ES-I3 (cell line): ENCODE data around the gene DDX27.

Experiments used
- H3K36me3 ChIP-seq: 2 replicates; pipeline ENCODE4 v1.6.1; 2013; ENCODE audit warnings: mild to moderate bottlenecking, low read length, control low read depth, moderate library complexity; ENCODE audit not compliant: insufficient read depth
- H3K4me1 ChIP-seq: 2 replicates; pipeline ENCODE4 v1.6.1; 2013; ENCODE audit warnings: mild to moderate bottlenecking, control low read depth, low read length; ENCODE audit not compliant: insufficient read depth
- H3K9ac ChIP-seq: 2 replicates; pipeline ENCODE4 v1.6.1; 2013; ENCODE audit warnings: low read depth, mild to moderate bottlenecking, low read length, moderate library complexity
- H3K9me3 ChIP-seq: 2 replicates; pipeline ENCODE4 v1.6.1; 2013; ENCODE audit warnings: mild to moderate bottlenecking, low read length, moderate library complexity; ENCODE audit not compliant: control insufficient read depth, insufficient read depth

Gene DDX27

DNA sequence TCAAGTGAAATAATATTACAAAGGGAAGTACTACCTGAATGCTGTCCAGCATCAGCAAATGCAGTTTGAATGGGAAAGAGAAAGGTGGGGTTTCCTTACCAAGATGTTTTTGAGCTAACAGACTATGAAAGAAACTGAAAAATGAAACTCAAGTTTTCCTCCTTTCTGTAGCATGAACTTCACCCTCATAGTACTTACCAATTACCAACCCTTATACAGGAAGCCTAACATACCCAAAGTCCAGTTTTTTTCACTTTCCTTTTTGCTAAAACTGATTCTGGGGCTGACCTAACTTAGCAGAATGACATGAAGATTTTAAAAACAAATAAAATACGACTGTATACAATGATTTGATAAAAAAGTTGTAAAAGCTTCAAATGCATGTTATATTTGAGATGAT is 53.4 kb downstream of the DDX27 start:
- H3K4me1 ChIP-seq: no peaks in the 10 kb centered on the region
- H3K9ac ChIP-seq: no peak overlapping the region
- no peaks in the 10 kb centered on the region for H3K9me3 ChIP-seq
- peaks cover 18% of the 10 kb centered on the region for H3K36me3 ChIP-seq

DNA sequence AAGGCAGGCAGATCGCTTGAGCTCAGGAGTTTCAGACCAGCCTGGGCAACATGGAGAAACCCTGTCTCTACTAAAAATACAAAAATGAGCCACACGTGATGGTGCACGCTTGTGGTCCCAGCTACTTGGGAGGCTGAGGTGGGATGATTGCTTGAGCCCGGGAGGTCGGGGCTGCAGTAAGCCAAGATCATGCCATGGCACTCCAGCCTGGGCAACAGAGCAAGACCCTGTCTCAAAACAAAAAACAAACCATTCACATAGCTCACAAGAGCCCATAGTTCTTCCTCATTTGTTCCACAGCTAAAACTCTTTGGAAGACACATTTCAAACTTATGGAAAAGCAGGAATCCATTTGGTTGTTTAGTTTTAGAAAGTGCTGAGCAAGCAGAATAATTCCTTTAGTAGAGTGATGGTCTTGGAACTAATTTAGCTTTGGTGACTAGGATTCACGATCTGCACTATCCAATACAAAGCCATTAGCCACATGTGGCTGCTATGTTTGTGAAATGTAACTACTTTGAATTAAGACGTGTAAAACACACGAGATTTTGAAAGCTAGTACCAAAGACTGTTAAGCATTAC is 54.6 kb downstream of the DDX27 start:
- H3K36me3 ChIP-seq: peaks cover 17% of the 10 kb centered on the region
- no peaks in the 10 kb centered on the region for H3K9me3 ChIP-seq
- H3K4me1 ChIP-seq: no peaks in the 10 kb centered on the region
- H3K9ac ChIP-seq: no peak overlapping the region

DNA sequence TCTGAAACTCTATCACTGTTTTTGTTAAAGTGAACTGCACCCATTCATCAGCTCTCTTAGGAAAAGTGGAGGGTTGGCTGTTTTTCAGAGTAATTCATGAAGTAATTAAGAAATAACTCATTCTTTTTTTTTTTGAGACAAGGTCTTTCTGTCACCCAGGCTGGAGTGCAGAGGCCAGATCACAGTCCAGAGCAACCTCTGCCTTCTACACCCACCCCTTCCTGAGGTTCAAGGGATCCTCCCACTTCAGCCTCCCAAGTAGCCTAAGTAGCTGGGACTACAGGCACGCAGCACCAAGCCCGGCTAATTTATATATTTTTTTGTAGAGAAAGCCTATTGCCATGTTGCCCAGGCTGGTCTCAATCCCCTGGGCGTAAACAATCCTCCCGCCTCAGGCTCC is 56.0 kb downstream of the DDX27 start:
- peaks cover 26% of the 10 kb centered on the region for H3K36me3 ChIP-seq
- H3K9ac ChIP-seq: no peak overlapping the region

DNA sequence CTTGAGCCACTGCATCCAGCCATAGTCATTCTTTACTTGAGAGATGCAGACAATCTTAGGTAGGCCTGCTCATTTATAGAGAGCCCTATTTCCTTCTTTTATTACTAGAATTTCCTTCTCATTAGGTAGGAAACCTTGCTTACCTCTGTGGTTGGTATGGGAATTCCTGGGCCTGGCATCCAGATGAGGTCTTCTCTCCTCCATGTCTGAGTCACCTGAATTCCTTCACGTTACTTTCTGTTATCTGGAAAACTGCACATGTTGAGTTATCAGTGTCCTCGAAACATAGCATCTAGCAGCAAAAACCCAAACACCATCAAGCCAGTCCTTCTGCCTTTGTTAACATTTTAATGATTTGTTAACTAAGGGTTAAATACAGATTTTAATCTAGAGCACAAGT is 56.4 kb downstream of the DDX27 start:
- Histone ChIP-seq H3K36me3 (peaks cover 26% of the 10 kb centered on the region), H3K4me1 (no peaks in the 10 kb centered on the region), H3K9ac (no peak overlapping the region)

More for the DNA sequence above, 56.0 kb downstream of the DDX27 start:
- peaks cover 3% of the 10 kb centered on the region; the same call in 1 of the 2 replicates for H3K9me3 ChIP-seq
- no peaks in the 10 kb centered on the region for H3K4me1 ChIP-seq

DNA sequence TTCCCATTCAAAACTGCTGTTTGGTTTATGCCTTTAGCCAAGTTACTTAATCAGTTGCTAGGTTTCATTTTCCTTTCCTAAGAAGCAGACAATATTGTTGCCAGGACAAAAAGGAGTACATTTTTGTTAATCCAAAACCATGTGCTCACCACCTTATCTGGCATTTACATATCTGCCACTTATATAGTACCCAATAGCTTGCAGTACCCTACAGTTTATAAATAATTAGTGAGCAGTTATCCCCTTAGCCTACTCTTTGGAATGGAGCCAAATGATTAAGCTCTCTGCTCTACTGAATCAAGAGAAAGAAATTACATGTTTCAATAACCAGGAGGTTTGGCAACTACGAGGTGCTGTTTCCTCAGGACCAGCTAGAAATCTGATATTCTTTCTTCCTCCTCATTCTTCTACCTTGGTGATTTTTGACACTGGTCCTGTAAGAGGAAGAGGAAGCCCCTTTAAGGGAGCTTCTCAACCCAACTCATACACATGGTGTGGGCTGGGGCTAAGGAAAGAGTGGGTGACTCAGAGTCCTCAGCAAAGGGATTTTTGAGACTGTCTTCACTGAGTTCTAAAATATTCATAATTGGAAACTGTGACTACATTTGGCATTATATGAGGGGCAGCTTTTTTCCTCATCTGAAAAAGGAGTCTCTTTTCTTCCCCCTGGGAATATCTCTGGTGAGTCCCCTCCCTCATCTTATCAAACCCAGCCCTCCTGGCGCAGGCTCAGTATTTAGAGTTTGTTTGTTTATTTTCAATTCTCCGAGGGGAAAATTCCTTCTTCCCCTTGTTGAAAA is 57.1 kb downstream of the DDX27 start:
- Histone ChIP-seq H3K4me1 (no peaks in the 10 kb centered on the region), H3K36me3 (peaks cover 27% of the 10 kb centered on the region), H3K9me3 (peaks cover 3% of the 10 kb centered on the region; the same call in 1 of the 2 replicates), H3K9ac (peak overlapping the region; percentile 95; the same call in 1 of the 2 replicates)

More for the DNA sequence above, 56.4 kb downstream of the DDX27 start:
- H3K9me3 ChIP-seq: peaks cover 3% of the 10 kb centered on the region; the same call in 1 of the 2 replicates

DNA sequence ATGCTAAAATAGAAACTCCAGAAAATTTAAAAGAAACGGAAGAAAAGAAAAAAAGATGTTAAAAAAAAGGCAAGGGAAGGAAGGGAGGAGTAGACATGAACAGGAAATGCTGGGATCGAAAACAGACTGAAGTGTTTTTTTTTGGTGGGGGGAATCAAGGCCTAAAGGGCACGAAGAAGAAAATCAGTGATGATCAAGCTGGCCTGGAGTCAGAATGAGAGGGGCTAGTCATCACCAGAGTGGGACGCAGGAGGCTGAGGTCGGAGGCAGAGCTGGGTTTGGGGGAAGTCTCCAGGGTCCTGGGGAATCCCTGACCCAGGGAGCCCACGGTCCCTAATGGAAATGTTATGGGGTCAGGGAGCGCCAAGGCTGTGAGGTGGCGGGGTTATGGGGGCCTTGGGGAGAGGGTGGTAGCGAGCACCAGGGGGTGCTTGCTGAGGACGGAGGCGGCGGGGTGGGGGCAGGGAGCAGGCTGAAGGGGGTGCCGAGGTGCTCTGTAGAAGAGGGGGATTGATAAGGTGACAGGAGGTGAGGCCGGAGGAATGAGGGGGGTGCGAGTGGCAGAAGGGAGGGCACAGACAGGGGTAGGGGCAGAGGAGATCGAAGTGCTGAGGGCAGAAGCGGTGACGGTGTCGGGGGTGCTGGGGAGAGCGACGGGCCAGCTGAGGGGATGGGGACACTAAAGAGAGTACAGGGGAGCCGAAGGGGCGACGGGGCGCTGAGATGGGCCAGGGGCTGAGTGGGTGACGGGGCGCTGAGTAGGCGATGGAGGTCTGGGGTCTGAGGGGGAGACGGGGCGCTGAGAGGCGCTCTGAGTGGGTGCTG is 58.0 kb downstream of the DDX27 start:
- Histone ChIP-seq H3K9ac (peak overlapping the region; percentile 95), H3K4me1 (peaks cover under 1% of the 10 kb centered on the region; the same call in 1 of the 2 replicates), H3K9me3 (peaks cover 3% of the 10 kb centered on the region; the same call in 1 of the 2 replicates), H3K36me3 (peaks cover 35% of the 10 kb centered on the region)

DNA sequence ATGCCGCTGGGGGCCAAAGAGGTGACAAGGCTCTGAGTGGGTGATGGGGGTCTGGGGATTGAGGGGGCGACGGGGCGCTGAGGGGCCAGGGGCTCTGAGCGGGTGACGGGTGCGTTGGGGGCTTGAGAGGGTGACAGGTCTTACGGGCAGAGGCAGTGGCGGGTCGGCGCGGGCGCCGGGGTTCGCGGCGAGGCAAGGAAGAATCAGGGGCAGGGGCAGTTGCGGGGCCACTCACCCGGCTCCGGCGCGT is 58.5 kb downstream of the DDX27 start:
- Histone ChIP-seq H3K9ac (peak overlapping the region; percentile 95; the same call in 1 of the 2 replicates), H3K9me3 (peaks cover 3% of the 10 kb centered on the region; the same call in 1 of the 2 replicates), H3K36me3 (peaks cover 41% of the 10 kb centered on the region), H3K4me1 (peaks cover 4% of the 10 kb centered on the region; the same call in 1 of the 2 replicates)

DNA sequence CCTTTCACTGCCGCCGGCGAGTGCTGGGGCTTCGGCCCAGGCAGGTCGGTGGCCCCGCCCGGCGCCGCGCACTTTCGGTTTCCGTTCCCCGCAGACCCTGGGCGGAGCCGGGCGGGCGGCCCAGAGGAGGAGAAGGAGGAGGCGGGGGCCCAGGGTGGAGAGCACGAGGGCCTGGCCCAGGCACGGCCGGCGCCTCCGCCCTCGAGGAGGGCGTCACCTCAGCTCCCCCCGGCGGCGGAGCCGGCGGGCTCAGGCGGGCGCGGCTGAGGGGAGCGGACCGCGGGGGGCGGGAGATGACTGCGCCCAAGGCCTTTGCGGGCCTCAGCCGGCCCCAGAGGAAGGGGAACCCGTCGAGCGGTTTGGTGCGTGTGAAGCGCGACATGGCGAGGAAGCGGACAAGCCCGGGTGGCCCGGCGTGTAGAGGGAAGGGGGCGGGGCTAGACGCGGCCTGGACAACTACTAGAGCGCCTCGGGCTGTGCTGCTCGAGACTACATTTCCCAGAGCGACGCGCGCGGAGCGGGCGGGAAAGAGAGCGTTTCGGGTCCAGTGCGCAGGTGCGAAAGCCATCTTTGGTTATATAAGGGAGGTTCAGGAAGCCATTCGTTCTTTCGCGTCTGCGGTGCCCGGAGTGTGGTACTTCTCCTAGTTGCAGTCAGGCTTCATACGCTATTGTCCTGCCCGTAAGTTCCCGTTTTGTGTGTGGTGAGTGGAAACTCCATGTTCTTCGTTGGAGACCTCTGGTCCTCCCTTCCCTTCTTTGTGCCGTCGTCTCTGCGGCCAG is 59.0 kb downstream of the DDX27 start, which contains the start of gene ZNFX1:
TSS of gene ZNFX1 (minus strand) at position 22 of the 782 bp plus-strand sequence. CDS start 2,218 bp downstream, outside the sequence.
- peak within 1 kb of the TSS; percentile 95 for H3K9ac ChIP-seq
- peaks cover 46% of the 10 kb centered on the region for H3K36me3 ChIP-seq
- H3K4me1 ChIP-seq: peaks cover 4% of the 10 kb centered on the region; the same call in 1 of the 2 replicates
- H3K9me3 ChIP-seq: peaks cover 3% of the 10 kb centered on the region; the same call in 1 of the 2 replicates

DNA sequence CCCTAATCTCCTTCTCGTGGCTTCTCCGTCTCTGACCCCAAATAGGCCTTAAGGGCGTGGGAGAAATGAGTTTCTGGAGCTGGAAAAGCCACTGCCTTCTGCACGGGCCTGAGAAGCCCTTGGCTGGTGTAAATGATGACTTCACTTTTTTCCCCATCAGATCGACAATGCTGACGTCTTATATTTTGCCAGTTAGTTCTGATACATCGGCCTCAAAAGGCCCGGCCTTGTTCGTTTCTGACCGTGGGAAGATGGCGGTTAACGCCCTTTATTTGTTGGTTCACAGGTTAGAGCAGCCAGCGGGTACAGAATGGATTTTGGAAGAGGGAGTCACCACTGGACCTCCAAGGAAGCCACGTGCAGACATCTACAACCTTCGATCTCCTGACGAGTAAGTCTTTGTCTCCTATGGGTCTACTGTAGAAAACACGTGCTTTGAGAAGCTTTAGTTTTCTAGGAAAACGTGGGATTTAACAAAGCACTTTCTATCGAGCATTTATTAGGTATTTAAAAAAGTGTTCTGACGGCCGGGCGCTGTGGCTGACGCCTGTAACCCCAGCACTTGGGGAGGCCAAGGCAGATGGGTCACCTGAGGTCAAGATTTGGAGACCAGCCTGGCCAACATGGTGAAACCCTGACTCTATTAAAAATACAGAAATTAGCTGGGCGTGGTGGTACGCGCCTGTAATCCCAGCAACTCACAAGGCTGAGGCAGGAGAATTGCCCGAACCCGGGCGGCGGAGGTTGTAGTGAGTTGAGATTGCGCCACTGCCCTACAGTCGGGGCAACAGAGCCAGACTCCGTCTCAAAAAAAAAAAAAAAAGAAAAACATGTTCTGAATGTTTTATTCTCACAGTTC is 59.8 kb downstream of the DDX27 start:
- Histone ChIP-seq H3K9me3 (peaks cover 3% of the 10 kb centered on the region; the same call in 1 of the 2 replicates), H3K9ac (peak overlapping the region; percentile 95), H3K36me3 (peaks cover 54% of the 10 kb centered on the region), H3K4me1 (peaks cover 10% of the 10 kb centered on the region; the same call in 1 of the 2 replicates)

DNA sequence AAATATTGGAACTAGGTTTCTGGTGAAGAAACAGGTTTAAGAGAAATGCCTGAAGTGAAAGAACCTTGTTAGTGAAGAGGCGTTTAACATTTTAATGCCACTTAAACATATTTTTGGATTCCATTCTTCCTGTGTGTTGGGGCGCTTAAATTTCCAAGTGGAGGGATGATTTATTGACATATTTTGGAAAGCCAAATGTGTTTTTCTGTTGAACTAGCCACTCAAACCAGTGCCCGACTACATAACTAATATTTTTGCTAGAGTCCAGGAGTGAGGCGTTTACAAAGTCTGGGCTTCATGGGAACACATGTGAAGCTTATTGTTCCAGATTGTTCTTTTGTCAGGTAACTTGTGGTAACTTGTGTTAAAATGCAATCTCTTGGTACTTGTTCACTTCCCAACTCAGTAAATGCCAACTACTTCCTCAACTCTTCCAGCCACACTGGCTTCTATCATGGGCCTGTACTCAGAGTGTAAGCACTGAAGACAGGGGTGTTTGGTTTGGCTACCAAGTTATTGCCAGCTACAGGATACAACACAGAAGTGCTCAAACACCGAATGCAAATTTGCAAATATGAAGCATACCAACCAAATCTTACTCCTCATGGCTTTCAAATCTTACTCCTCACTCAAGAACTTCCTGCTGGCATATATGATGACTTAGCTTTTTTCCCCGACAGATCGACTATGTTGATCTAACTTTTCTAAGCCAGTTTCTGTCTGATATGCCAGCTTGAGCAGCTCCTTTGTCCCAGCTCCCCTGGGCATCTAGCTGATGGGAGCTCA is 60.7 kb downstream of the DDX27 start:
- Histone ChIP-seq H3K36me3 (peaks cover 58% of the 10 kb centered on the region), H3K9ac (peak overlapping the region; percentile 95), H3K4me1 (peaks cover 10% of the 10 kb centered on the region; the same call in 1 of the 2 replicates), H3K9me3 (peaks cover 3% of the 10 kb centered on the region; the same call in 1 of the 2 replicates)

DNA sequence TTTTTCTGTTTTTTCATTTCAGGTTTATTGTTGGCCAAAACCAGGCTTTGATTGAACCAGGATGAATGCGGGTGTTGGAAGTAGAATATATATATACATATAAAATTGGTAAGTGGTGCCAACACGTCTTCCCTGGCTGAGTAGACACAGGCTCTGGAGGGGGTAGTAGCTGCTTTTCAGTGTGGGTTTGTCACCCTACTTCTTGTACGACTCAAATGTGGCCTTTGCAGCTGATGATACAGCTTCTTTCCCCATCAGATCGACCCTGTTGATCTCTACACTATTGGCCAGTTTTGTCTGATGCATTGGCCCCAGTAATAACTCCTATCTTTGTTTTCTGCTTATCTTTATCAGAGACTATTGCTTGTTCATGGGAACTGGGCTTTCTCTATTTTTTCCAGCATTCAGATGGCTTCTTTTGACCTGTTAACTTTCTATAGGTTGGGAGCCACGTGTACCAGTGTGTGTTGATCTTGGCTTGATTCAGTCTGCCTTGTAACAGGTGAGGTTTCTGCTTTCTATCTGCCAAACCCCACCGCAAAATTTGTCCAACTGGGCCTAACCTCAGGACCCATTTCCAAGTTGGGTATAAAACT is 61.3 kb downstream of the DDX27 start:
- peak overlapping the region; percentile 95 for H3K9ac ChIP-seq
- H3K36me3 ChIP-seq: peaks cover 65% of the 10 kb centered on the region
- peaks cover 3% of the 10 kb centered on the region; the same call in 1 of the 2 replicates for H3K9me3 ChIP-seq
- peaks cover 13% of the 10 kb centered on the region; the same call in 1 of the 2 replicates for H3K4me1 ChIP-seq
